CD4-positive, alpha-beta T cell treated with Interleukin-1 beta for 1 hour (primary cell): Measurements from ENCODE around the gene SLIT1.
A peak's percentile ranks its signal among the peaks of the same experiment; 100 is the strongest.

Experiments used
- DNase-seq, 2 donors: peaks; one replicate each; pipeline ENCODE4 v3.0.0-alpha.2; 2020 to 2022

SLIT1 gene

GRCh38 chr10:97078261-97078937 lies 107.4 kb downstream of the SLIT1 start:
- no peak for DNase-seq

GRCh38 chr10:97076781-97077180 lies 109.0 kb downstream of the SLIT1 start:
- no peak for DNase-seq

- DNase-seq, result no peak
Observed at GRCh38 chr10:97075961-97076525, 109.7 kb downstream of the SLIT1 start.

GRCh38 chr10:97075421-97075820 lies 110.3 kb downstream of the SLIT1 start:
- DNase-seq, result no peak

- DNase-seq, result no peak
Observed at GRCh38 chr10:97074256-97075145, 111.3 kb downstream of the SLIT1 start.

- peak; percentile 68 to 75 for DNase-seq
Observed at GRCh38 chr10:97072851-97073665, 112.7 kb downstream of the SLIT1 start.

- DNase-seq, result no peak
Observed at GRCh38 chr10:97071496-97071895, 114.3 kb downstream of the SLIT1 start.

GRCh38 chr10:97069576-97070362 lies 116.0 kb downstream of the SLIT1 start:
- DNase-seq, result peak; percentile 8 to 18

- no peak for DNase-seq
Observed at GRCh38 chr10:97069026-97069425, 116.7 kb downstream of the SLIT1 start.

- DNase-seq, result no peak
Observed at GRCh38 chr10:97067716-97068391, 117.9 kb downstream of the SLIT1 start.

GRCh38 chr10:97066877-97067555 lies 118.7 kb downstream of the SLIT1 start:
- DNase-seq, result no peak

- DNase-seq, result no peak
Observed at GRCh38 chr10:97065686-97066660, 119.8 kb downstream of the SLIT1 start.

- DNase-seq, result no peak
Observed at GRCh38 chr10:97065128-97065527, 120.6 kb downstream of the SLIT1 start.

GRCh38 chr10:97063983-97064837 lies 121.5 kb downstream of the SLIT1 start:
- DNase-seq, result no peak

- no peak for DNase-seq
Observed at GRCh38 chr10:97063271-97063982, 122.3 kb downstream of the SLIT1 start.

- DNase-seq, result no peak
Observed at GRCh38 chr10:97062456-97062855, 123.3 kb downstream of the SLIT1 start.

- DNase-seq, result no peak
Observed at GRCh38 chr10:97062046-97062445, 123.7 kb downstream of the SLIT1 start.

- DNase-seq, result no peak
Observed at GRCh38 chr10:97061423-97061822, 124.3 kb downstream of the SLIT1 start.
